ENCODE measurements around the gene NRAP.

Gene NRAP

DNA sequence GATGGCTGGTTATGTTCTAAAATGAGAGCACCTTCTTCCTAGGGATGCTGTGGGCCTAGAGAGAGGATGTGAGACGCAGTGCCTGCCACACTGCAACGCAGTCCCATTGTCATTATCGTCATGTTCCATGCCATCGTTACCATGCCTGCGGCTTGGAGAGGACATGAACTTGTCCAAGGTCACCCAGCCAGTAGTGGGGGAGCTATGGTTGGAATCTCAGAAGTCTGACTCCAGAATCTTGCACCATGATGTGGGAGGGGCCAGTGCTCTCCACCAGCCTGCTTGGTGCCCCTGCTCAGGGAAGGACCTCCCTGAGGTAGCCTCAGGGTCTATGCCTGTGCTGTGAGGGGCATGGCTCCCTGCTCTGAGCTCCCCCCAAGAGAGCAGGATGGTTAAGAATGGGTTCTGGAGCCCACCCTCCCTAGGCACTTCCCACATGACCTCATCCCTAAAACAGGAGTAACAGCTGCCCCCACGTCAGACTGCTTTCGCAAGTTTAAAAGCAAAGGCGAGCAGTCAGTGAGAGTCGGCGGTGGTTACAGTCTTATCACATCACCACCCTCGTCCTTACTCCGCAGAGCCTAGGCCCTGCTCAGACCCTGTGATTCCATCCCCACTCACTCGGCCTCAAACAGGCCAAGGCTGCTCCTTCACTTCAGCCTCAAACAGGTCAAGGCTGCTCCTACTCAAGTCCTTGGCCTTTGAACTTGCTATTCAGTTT, 60.6 kb downstream of the NRAP start:
- no peak for FAIRE-seq

- no peak for FAIRE-seq
These were observed 63.3 kb downstream of the NRAP start for GRCh38 chr10:113600569-113600968.

DNA sequence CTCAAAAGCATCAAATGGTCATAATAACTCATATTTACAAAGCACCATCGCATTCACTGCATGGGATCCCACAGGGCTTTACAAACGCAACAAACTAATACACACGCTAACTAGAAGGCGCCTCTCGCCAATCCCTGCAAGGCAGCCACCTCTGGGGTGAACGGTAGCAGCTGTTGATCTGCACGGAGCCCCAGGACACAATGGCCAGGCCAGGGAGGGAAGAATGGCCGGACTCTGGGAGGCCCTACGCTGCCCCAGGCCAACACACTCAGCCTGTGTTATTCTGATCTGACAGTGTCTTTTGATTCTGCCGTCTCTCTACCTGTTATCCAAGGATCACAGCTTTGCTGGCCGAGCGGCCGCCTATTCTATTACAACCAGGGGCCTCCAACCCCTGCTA, 69.2 kb downstream of the NRAP start:
- FAIRE-seq: no peak

DNA sequence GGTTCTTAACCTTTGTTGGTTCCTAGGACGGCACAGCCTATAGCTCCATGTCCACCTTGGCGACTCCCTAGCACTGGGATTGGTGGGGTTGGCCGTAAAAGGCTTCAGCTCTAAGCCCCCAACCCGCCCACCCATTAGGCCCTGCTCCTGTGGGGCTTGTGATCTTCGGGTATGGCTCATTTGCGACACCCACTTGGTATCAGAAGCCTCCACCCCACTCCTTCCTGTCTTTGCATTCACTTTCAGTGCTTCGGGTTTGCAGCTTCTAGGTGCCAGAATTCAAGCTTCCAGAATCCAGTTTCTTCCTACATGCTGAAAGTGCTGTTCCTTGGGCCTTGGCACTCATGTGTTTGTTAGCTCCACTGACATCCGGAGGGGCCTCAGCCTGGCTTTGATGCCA, 71.5 kb downstream of the NRAP start:
- FAIRE-seq: no peak

DNA sequence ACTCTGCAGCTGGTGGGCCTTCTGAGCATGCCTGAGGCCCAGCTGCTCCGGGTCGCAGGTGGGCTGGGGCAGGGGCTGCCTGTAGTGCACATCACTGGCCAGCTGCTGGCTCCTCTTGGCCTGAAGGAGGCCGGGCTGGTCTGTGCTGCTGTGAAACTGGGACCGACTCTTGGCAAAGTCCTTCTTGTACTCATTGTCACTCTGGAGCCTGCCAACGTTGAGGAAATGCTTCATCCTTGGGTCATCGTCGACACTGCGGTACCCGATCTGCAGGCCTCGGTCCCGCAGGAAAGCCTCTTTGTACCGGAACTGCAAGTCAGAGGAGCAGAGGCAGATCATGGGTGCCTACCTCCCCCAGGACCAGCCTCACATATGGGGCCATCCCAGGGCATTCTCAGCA, 73.3 kb downstream of the NRAP start:
- FAIRE-seq: no peak

- no peak for FAIRE-seq
These were observed 74.6 kb downstream of the NRAP start for GRCh38 chr10:113589201-113589770.

GRCh38 chr10:113585949-113586348, 77.9 kb downstream of the NRAP start:
- FAIRE-seq: no peak

GRCh38 chr10:113583571-113583970, 80.3 kb downstream of the NRAP start:
- FAIRE-seq: no peak

DNA sequence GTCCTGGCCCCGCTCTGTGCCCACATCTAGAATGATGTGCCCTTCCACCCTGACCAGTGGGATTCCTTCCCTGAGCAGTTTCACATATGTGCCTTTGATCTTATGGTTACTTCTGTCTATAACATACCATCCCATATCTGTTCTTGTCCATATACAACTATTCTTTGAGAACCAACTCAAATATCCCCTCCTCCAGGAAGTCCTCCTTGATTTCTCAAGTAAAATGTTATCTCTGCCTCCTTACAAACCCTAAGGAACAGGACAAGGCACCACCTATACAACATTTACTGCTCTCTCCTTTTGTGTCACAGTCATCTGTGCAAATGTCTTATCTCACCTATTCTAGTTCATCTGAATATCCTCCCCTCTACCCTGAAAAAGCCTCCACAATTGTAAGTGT, 82.7 kb downstream of the NRAP start:
- FAIRE-seq: no peak

DNA sequence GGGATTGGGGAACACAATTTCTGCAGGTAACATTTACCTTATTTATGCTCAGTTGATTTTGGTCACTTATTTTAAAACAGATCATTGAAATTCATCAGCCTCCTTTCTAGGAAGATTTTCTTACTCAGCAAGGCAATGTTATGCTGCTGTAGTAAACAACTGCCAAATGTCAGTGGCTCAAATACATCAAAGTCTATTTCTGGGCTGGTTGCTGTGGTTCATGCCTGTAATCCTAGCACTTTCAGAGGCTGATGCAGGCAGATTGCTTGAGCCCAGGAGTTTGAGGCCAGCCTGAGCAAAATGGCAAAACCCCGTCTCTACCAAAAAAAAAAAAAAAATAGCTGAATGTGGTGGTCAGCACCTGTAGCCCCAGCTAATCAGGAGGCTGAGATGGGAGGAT, 85.1 kb downstream of the NRAP start:
- no peak for FAIRE-seq

DNA sequence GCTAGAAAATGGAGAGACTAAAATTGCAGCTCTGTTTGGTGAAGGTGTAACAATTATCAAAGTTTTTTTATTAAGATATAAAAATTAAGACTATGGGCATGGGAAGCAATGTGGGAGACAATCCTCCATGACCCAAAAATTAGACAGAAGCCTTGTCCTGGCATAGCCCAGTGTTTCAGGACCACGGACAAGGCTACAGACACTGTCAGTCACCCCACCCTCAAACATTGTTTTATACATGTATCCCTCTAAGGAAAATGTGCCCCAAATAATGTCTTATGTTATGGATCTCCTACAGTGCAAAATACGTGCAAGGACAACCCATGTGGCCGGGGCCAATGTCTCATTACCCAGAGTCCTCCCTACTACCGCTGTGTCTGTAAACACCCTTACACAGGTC, 87.0 kb downstream of the NRAP start:
- FAIRE-seq: no peak

GRCh38 chr10:113573368-113573767, 90.5 kb downstream of the NRAP start:
- FAIRE-seq: no peak

- no peak for FAIRE-seq
These were observed 91.1 kb downstream of the NRAP start for GRCh38 chr10:113572520-113573290.

- FAIRE-seq: no peak
These were observed 94.3 kb downstream of the NRAP start for GRCh38 chr10:113569576-113569975.

- no peak for FAIRE-seq
These were observed 97.0 kb downstream of the NRAP start for GRCh38 chr10:113566888-113567287.

- no peak for FAIRE-seq
These were observed 98.5 kb downstream of the NRAP start for GRCh38 chr10:113565364-113565763.

GRCh38 chr10:113563306-113564088, 100.3 kb downstream of the NRAP start:
- no peak for FAIRE-seq

- no peak for FAIRE-seq
These were observed 101.1 kb downstream of the NRAP start for GRCh38 chr10:113562704-113563103.

GRCh38 chr10:113562069-113562468, 101.8 kb downstream of the NRAP start:
- FAIRE-seq: no peak

DNA sequence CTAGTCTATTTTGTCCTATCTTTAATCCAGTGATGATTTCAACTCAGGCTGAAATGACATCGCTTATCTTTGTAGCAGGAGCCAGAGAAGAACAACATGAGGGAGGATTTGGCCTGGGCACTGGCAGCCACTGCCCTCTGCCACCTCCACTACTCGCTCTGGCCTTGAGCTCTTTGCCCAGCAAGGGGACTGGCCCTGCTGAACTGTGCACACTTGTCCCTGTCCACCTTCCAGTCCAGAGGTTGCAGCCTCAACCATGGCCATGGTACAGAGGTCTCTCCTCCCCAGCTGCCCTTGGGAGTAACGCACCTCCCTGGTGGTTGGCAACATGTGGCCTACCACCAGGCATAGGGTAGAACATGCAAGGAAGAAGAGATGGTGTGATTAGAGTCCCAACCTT, 102.6 kb downstream of the NRAP start:
- FAIRE-seq: no peak

DNA sequence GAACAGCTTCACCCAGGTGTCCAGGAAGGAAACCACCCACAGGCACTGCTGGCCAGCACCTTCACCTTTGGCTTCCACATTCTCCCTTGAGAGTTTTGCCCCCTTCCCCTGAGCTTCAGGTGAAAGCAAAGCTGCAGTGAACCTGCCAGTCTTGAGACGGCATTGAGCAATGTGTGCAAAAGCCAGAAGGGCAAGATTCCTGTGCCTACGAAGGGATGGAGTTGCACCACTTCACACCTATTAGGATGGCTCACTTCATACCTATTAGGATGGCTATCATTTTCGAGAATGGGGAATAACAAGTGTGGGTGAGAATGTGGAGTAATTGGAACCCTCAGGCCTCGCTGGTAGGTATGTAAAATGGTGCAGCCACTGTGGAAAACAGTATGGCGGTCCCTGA, 103.8 kb downstream of the NRAP start:
- FAIRE-seq: no peak

DNA sequence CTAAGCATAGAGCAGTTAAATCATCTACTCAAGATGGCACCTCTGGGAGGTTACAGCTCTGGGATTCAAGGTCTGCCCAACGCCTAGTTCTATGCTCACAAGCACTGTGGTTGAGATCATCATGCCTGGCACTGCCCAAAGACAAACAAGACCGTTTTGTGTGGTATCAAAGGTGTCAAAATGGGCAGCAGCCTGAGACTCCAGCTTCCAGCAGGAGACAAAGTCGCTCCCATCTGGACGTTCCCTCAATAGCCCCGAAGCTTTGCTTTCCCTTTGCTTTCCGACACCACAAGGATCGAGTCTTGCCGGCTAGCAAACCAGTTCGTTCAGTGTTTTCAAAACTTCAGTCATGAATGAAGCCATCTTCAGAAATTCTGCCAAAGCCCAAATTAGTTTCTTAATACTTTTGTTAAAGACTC, 105.9 kb downstream of the NRAP start:
- no peak for FAIRE-seq

DNA sequence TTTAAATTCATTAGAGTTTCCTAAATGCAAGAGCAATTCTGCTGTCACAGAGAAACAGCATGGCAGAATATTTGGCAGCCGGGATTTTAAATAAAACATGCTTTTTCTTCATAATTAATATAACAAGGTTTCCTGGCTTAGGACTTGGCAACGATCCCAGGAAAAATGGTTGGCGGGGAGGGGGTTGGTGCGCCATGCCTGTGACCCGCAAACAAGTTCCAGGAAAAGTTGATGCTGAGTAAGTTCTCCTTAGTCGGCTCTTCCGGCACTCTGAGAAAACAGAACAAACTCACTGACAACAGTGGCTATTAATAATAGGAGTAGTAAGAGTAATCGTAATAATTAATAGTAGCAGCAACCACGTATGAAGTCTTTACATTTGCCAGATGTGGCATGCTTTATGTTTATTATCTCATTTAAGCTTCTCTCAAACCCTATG, 106.4 kb downstream of the NRAP start:
- no peak for FAIRE-seq

Measured in islet of Langerhans (tissue), 1 donor.